Stomach (tissue), 9 donors: ENCODE data around the gene CRADD. TPM values are rescaled to one million over a fixed set of nuclear protein-coding genes. Genes with fewer than 3 reads are reported as not detected.
"Not testable (repeated sequence)": the region's sequence is repeated elsewhere in the genome, so short reads cannot be mapped to it uniquely, and the experiment has no call there.

ENCODE experiments used
- DNase-seq, 2 donors: peaks; one replicate each; pipeline versions ENCODE4 v3.0.0 to v3.0.0-alpha.2; 2013 to 2019
- H3K27ac ChIP-seq, 5 donors: fragments of 200-600 bp in 4 of 5; sonication (generic) in 4 of 5; one replicate each; pipeline ENCODE4 v1.5.1; 2013 to 2019; ENCODE audit warnings: mild to moderate bottlenecking in 1 of 5, moderate library complexity in 1 of 5
- H3K27me3 ChIP-seq, 3 donors: fragments of 200-600 bp; sonication (generic); one replicate each; pipeline ENCODE4 v1.5.1; 2017 to 2019; ENCODE audit warnings: mixed run types in 1 of 3
- H3K36me3 ChIP-seq, 4 donors: fragments of 200-600 bp; sonication (generic); 1 replicate in 3 of 4; 2 replicates in 1 of 4; pipeline ENCODE4 v1.5.1; 2016 to 2019
- H3K4me1 ChIP-seq, 4 donors: fragments of 200-600 bp; sonication (generic); one replicate each; pipeline ENCODE4 v1.5.1; 2016 to 2019
- H3K4me3 ChIP-seq, 4 donors: fragments of 200-600 bp; sonication (generic) in 3 of 4; one replicate each; pipeline ENCODE4 v1.5.1; 2016 to 2019; ENCODE audit warnings: mild to moderate bottlenecking in 1 of 4
- H3K9me3 ChIP-seq, 4 donors: fragments of 200-600 bp; sonication (generic); one replicate each; pipeline ENCODE4 v1.5.1; 2016 to 2019
- CTCF ChIP-seq, 7 experiments: fragments of 450-650 bp in 4 of 7; fragments of 200-600 bp in 3 of 7; sonication (generic) in 3 of 7; IDR thresholded peaks; one replicate each; pipeline ENCODE4 v1.5.1; 2016 to 2019; ENCODE audit warnings: antibody characterized with exemption in 7 of 7, control low read depth in 2 of 7, mild to moderate bottlenecking in 1 of 7
- EP300 ChIP-seq: sonication (generic); formaldehyde crosslinking; IDR thresholded peaks from one replicate; pipeline ENCODE4 v1.6.1; 2017; ENCODE audit warnings: antibody characterized with exemption
- POLR2A ChIP-seq, 4 donors: fragments of 450-650 bp; IDR thresholded peaks; one replicate each; pipeline ENCODE4 v1.6.1; 2016; ENCODE audit warnings: antibody characterized with exemption in 4 of 4, control low read depth in 2 of 4, mild to moderate bottlenecking in 1 of 4, moderate library complexity in 1 of 4
- POLR2AphosphoS5 ChIP-seq, 3 donors: sonication (generic); formaldehyde crosslinking; IDR thresholded peaks; one replicate each; pipeline ENCODE4 v1.6.1; 2016; ENCODE audit warnings: antibody characterized with exemption in 3 of 3
- WGBS, 5 donors: extraction: QIAGEN DNeasy Blood & Tissue Kit in 3 of 5; methylation state at CpG; one replicate each; pipeline versions ENCODE4 v1.1.5 to v1.1.7; 2013 to 2018; 5-methylcytosine and 5-hydroxymethylcytosine counted together
- intact Hi-C: fragments of 100-400 bp; cut with DNase I; formaldehyde crosslinking; loops from one replicate; pipeline ENCODE4 v1.15.1; 2023; ENCODE audit warnings: low total_unique reads
- polyA plus RNA-seq, 3 donors: library from polyadenylated mRNA; stranded (reverse); fragments of 200-250 nt; gene quantifications; one replicate each; pipeline ENCODE4 v1.2.3, GENCODE V29; 2013
- total RNA-seq, 5 donors: library from RNA; depleted of rRNA; stranded (reverse); fragments of >200 nt; gene quantifications; one replicate each; pipeline versions ENCODE4 v1.1.0 to v1.2.3, GENCODE V29; 2014 to 2016
- donor health status: healthy with polysubstance abuse.
- donor health status: Bipolar disorder and iron deficiency.
- donor health status: healthy.

The CRADD gene
- total and polyA plus RNA-seq, 8 donors: 2.3 to 30.9 (median 17.1) TPM

GRCh38 chr12:93796729-93797128 is 119.6 kb downstream of the CRADD start:
- H3K4me1 ChIP-seq: peaks cover 0 to 3% (median 0%) of the 10 kb centered on the region in 4 donors
- 78 to 92% (median 86%) methylated on average over 5 of the region's 5 CpGs for WGBS, 5 donors
- intact Hi-C loops: no loop called here
- H3K27ac ChIP-seq: no peak overlapping the region
- TF ChIP-seq CTCF (IDR thresholded peaks at IDR 0.05) (no peak), EP300 (no peak), POLR2A (IDR thresholded peaks at IDR 0.05) (no peak), POLR2AphosphoS5 (IDR thresholded peaks at IDR 0.05) (no peak)
- no peak for DNase-seq
- H3K4me3 ChIP-seq: no peak overlapping the region
- no peaks in the 10 kb centered on the region for H3K9me3 ChIP-seq
- no peaks in the 10 kb centered on the region for H3K27me3 ChIP-seq
- H3K36me3 ChIP-seq: no peaks in the 10 kb centered on the region

- intact Hi-C loops: no loop called here
- no peaks in the 10 kb centered on the region for H3K27me3 ChIP-seq
- no peak for DNase-seq
- H3K36me3 ChIP-seq: no peaks in the 10 kb centered on the region
- H3K4me3 ChIP-seq: no peak overlapping the region
- no peak overlapping the region for H3K27ac ChIP-seq
- 69 to 88% (median 79%) methylated on average over 3 of the region's 3 CpGs for WGBS, 5 donors
- peaks cover 0 to 13% (median 7%) of the 10 kb centered on the region in 4 donors for H3K4me1 ChIP-seq
- TF ChIP-seq EP300: no peak
- no peak for TF ChIP-seq POLR2AphosphoS5 (IDR thresholded peaks at IDR 0.05)
- TF ChIP-seq CTCF (IDR thresholded peaks at IDR 0.05): no peak
- no peak for TF ChIP-seq POLR2A (IDR thresholded peaks at IDR 0.05)
- no peaks in the 10 kb centered on the region for H3K9me3 ChIP-seq
Observed at GRCh38 chr12:93798279-93799151, 121.3 kb downstream of the CRADD start.

- WGBS, 5 donors: 95 to 100% (median 98%) methylated on average over 2 of the region's 2 CpGs
Observed at GRCh38 chr12:93801666-93802065, 124.5 kb downstream of the CRADD start.

GRCh38 chr12:93802293-93802692 is 125.1 kb downstream of the CRADD start:
- peak overlapping the region in 3 of 5 donors; percentile 62 to 93 (median 65) for H3K27ac ChIP-seq
- intact Hi-C loops: no loop called here
- WGBS, 5 donors: 77 to 94% (median 90%) methylated on average over 2 of the region's 2 CpGs

More at GRCh38 chr12:93801666-93802065, 124.5 kb downstream of the CRADD start:
- H3K36me3 ChIP-seq, H3K27me3 ChIP-seq, intact Hi-C loops, H3K9me3 ChIP-seq, H3K4me3 ChIP-seq, DNase-seq: not testable (repeated sequence)
- Histone ChIP-seq H3K4me1 (peaks cover 0 to 32% (median 10%) of the 10 kb centered on the region in 4 donors), H3K27ac (peak overlapping the region in 1 of 5 donors; percentile 93)

More at GRCh38 chr12:93802293-93802692, 125.1 kb downstream of the CRADD start:
- no peak for TF ChIP-seq POLR2AphosphoS5 (IDR thresholded peaks at IDR 0.05)
- no peak for TF ChIP-seq POLR2A (IDR thresholded peaks at IDR 0.05)
- TF ChIP-seq EP300: no peak
- no peak for TF ChIP-seq CTCF (IDR thresholded peaks at IDR 0.05)
- no peak for DNase-seq
- H3K4me3 ChIP-seq: no peak overlapping the region
- H3K36me3 ChIP-seq: no peaks in the 10 kb centered on the region
- peaks cover 0 to 32% (median 10%) of the 10 kb centered on the region in 4 donors for H3K4me1 ChIP-seq
- no peaks in the 10 kb centered on the region for H3K9me3 ChIP-seq
- H3K27me3 ChIP-seq: no peaks in the 10 kb centered on the region
